H1 (cell line): Measurements from ENCODE around the gene RAD51B. TPM values are rescaled to one million over a fixed set of nuclear protein-coding genes. Genes with fewer than 3 reads are reported as not detected.

Experiments used
- CTCF ChIA-PET: fragments of 300-600 bp; sonication (Branson Sonifier 250); formaldehyde crosslinking; loops from one replicate; lab custom pipeline; 2021; ENCODE audit not compliant: partially characterized antibody; lab: Charles Lee
- POLR2A ChIA-PET: fragments of 300-600 bp; sonication (Branson Sonifier 250); formaldehyde crosslinking; loops from one replicate; lab custom pipeline; 2021; ENCODE audit warnings: inconsistent platforms; ENCODE audit not compliant: partially characterized antibody; lab: Charles Lee
- DNase-seq, 2 experiments: peaks; one replicate each; pipeline versions ENCODE4 v3.0.0 to v3.0.0-alpha.2; 2010 to 2022; ENCODE audit warnings: low spot score in 2 of 2, low read depth in 1 of 2, mixed read lengths in 1 of 2
- FAIRE-seq: peaks from 2 replicates; lab custom pipeline; 2011; peaks lifted over from hg19 to GRCh38; lab: Jason Lieb, UNC
- H2AFZ ChIP-seq: 2 replicates; pipeline ENCODE4 v1.8.1; 2012; ENCODE audit warnings: low read length, inconsistent platforms
- H2AK5ac ChIP-seq: 2 replicates; pipeline ENCODE4 v1.6.1; 2013; ENCODE audit warnings: low read depth, low read length
- H2BK120ac ChIP-seq: replicated peaks from 2 replicates; pipeline ENCODE3; 2013; ENCODE audit warnings: low read depth, low read length, inconsistent platforms
- H2BK12ac ChIP-seq: 2 replicates; pipeline ENCODE4 v1.6.1; 2013; ENCODE audit warnings: low read depth, low read length
- H2BK15ac ChIP-seq: 2 replicates; pipeline ENCODE4 v1.6.1; 2013; ENCODE audit warnings: low read length
- H2BK20ac ChIP-seq: 2 replicates; pipeline ENCODE4 v1.6.1; 2013; ENCODE audit warnings: low read length
- H2BK5ac ChIP-seq: 2 replicates; pipeline ENCODE4 v1.6.1; 2013; ENCODE audit warnings: low read depth, low read length
- H3K14ac ChIP-seq: 2 replicates; pipeline ENCODE4 v1.6.1; 2013; ENCODE audit warnings: inconsistent platforms; ENCODE audit not compliant: insufficient read length
- H3K18ac ChIP-seq: 2 replicates; pipeline ENCODE4 v1.6.1; 2013; ENCODE audit warnings: low read length; ENCODE audit errors: extremely low read depth
- H3K23ac ChIP-seq: 2 replicates; pipeline ENCODE4 v1.6.1; 2013; ENCODE audit warnings: inconsistent platforms; ENCODE audit not compliant: insufficient read length
- H3K23me2 ChIP-seq: 2 replicates; pipeline ENCODE4 v1.6.1; 2013; ENCODE audit warnings: low read depth, low read length
- H3K27ac ChIP-seq: 2 replicates; pipeline ENCODE4 v1.6.1; 2011; ENCODE audit warnings: low read depth, low read length, inconsistent platforms
- H3K27me3 ChIP-seq, 4 experiments: replicated peaks in 1 of 4; 1 replicate in 1 of 4; 2 replicates in 3 of 4; pipeline versions ENCODE4 v1.6.1 to v1.8.1; 2011 to 2013; ENCODE audit warnings: low read length in 3 of 4, mild to moderate bottlenecking in 3 of 4, inconsistent platforms in 2 of 4, mixed read lengths in 2 of 4, moderate library complexity in 1 of 4; ENCODE audit not compliant: control insufficient read depth in 3 of 4, insufficient read depth in 3 of 4; ENCODE audit errors: extremely low read depth in 1 of 4
- H3K36me3 ChIP-seq, 4 experiments: 2 replicates each; pipeline versions ENCODE4 v1.6.1 to v1.8.1; 2011 to 2013; ENCODE audit warnings: mild to moderate bottlenecking in 4 of 4, low read length in 3 of 4, moderate library complexity in 2 of 4, control low read depth in 1 of 4, inconsistent platforms in 1 of 4; ENCODE audit not compliant: insufficient read depth in 4 of 4, control insufficient read depth in 2 of 4
- H3K4ac ChIP-seq: replicated peaks from 2 replicates; pipeline ENCODE3; 2013; ENCODE audit warnings: low read length, low read depth, mixed read lengths, inconsistent platforms; ENCODE audit not compliant: insufficient read length
- H3K4me1 ChIP-seq, 4 experiments: replicated peaks in 1 of 4; 1 replicate in 1 of 4; 2 replicates in 3 of 4; pipeline versions ENCODE4 v1.6.1 to v1.8.1; 2011 to 2013; ENCODE audit warnings: low read length in 3 of 4, inconsistent platforms in 2 of 4, mixed read lengths in 1 of 4; ENCODE audit not compliant: insufficient read depth in 4 of 4, control insufficient read depth in 3 of 4
- H3K4me2 ChIP-seq, 2 experiments: 2 replicates each; pipeline versions ENCODE4 v1.6.1 to v1.8.1; 2011 to 2013; ENCODE audit warnings: low read depth in 2 of 2, low read length in 2 of 2, control low read depth in 1 of 2, inconsistent platforms in 1 of 2, mild to moderate bottlenecking in 1 of 2; ENCODE audit not compliant: insufficient read depth in 1 of 2
- H3K4me3 ChIP-seq, 4 experiments: fragments of 200-600, 300-600 bp in 1 of 4; sonication (generic), shearing (Covaris generic), sonication (Bioruptor Twin) in 1 of 4; 2 replicates each; pipeline versions ENCODE4 v1.5.1 to v1.8.1; 2011 to 2016; ENCODE audit warnings: low read length in 4 of 4, low read depth in 3 of 4, control low read depth in 2 of 4, inconsistent platforms in 2 of 4, mild to moderate bottlenecking in 2 of 4, mixed read lengths in 1 of 4, moderate library complexity in 1 of 4; ENCODE audit not compliant: insufficient read depth in 2 of 4; ENCODE audit errors: extremely low read depth in 1 of 4
- H3K56ac ChIP-seq: replicated peaks from 2 replicates; pipeline ENCODE3; 2013; ENCODE audit warnings: low read depth, mild to moderate bottlenecking, mixed read lengths, low read length, inconsistent platforms; ENCODE audit not compliant: insufficient read length
- H3K79me1 ChIP-seq: 2 replicates; pipeline ENCODE4 v1.6.1; 2013; ENCODE audit warnings: low read depth, low read length, control low read depth
- H3K79me2 ChIP-seq, 2 experiments: 2 replicates each; pipeline versions ENCODE4 v1.6.1 to v1.8.1; 2012 to 2013; ENCODE audit warnings: low read length in 2 of 2, mild to moderate bottlenecking in 2 of 2, inconsistent platforms in 1 of 2; ENCODE audit not compliant: insufficient read depth in 2 of 2, control insufficient read depth in 1 of 2
- H3K9ac ChIP-seq, 4 experiments: replicated peaks in 1 of 4; 1 replicate in 1 of 4; 2 replicates in 3 of 4; pipeline versions ENCODE4 v1.6.1 to v1.8.1; 2011 to 2013; ENCODE audit warnings: low read depth in 3 of 4, low read length in 3 of 4, control low read depth in 2 of 4, mild to moderate bottlenecking in 2 of 4, moderate library complexity in 2 of 4, inconsistent platforms in 1 of 4; ENCODE audit errors: extremely low read depth in 1 of 4
- H3K9me3 ChIP-seq, 2 experiments: 2 replicates each; pipeline versions ENCODE4 v1.6.1 to v1.8.1; 2012 to 2013; ENCODE audit warnings: mild to moderate bottlenecking in 2 of 2, moderate library complexity in 2 of 2, control low read depth in 1 of 2, inconsistent platforms in 1 of 2, low read depth in 1 of 2, low read length in 1 of 2, mixed read lengths in 1 of 2; ENCODE audit not compliant: insufficient read depth in 2 of 2
- H4K20me1 ChIP-seq, 2 experiments: replicated peaks in 1 of 2; 2 replicates each; pipeline versions ENCODE3 to v1.8.1; 2011 to 2013; ENCODE audit warnings: inconsistent platforms in 2 of 2, low read length in 2 of 2, mild to moderate bottlenecking in 1 of 2; ENCODE audit not compliant: insufficient read depth in 2 of 2, control insufficient read depth in 1 of 2
- H4K5ac ChIP-seq: 2 replicates; pipeline ENCODE4 v1.6.1; 2013; ENCODE audit warnings: low read length, low read depth, mixed read lengths, inconsistent platforms; ENCODE audit not compliant: insufficient read length
- H4K8ac ChIP-seq: 2 replicates; pipeline ENCODE4 v1.8.0; 2013; ENCODE audit warnings: mild to moderate bottlenecking, moderate library complexity, low read length, inconsistent platforms; ENCODE audit not compliant: insufficient read depth; ENCODE audit errors: extremely low read depth
- H4K91ac ChIP-seq: replicated peaks from 2 replicates; pipeline ENCODE3; 2013; ENCODE audit warnings: low read length, mixed read lengths, inconsistent platforms; ENCODE audit not compliant: insufficient read length
- BACH1 ChIP-seq: IDR thresholded peaks from 2 replicates; pipeline ENCODE4 v1.6.1; 2012; ENCODE audit warnings: low read length, improper control_type of control experiment
- BCL11A ChIP-seq, 2 experiments: IDR thresholded peaks; one replicate each; pipeline ENCODE4 v1.6.1; 2011; ENCODE audit warnings: low read depth in 2 of 2, low read length in 2 of 2, mild to moderate bottlenecking in 2 of 2
- EZH2 ChIP-seq: fragments of 200-600 bp; sonication (generic); IDR thresholded peaks from 2 replicates; pipeline ENCODE4 v1.7.1; 2012; ENCODE audit warnings: low read depth, mild to moderate bottlenecking, moderate library complexity, low read length, inconsistent platforms; ENCODE audit not compliant: severe bottlenecking
- HDAC2 ChIP-seq, 2 experiments: fragments of 300-600 bp in 1 of 2; sonication (generic) in 1 of 2; IDR thresholded peaks; 2 replicates each; pipeline ENCODE4 v1.6.1; 2011 to 2012; ENCODE audit warnings: low read depth in 2 of 2, low read length in 2 of 2, mild to moderate bottlenecking in 2 of 2, moderate library complexity in 2 of 2, borderline replicate concordance in 1 of 2, inconsistent platforms in 1 of 2
- HDAC6 ChIP-seq: IDR thresholded peaks from one replicate; pipeline ENCODE4 v1.7.1; 2012; ENCODE audit warnings: low read depth, mild to moderate bottlenecking, inconsistent platforms, low read length, moderate library complexity
- JUN ChIP-seq: IDR thresholded peaks from 2 replicates; pipeline ENCODE4 v1.6.1; 2011; ENCODE audit warnings: low read depth, mild to moderate bottlenecking, improper control_type of control experiment, low read length
- KDM1A ChIP-seq: fragments of 200-600, 300-600 bp; sonication (generic); IDR thresholded peaks from 2 replicates; pipeline ENCODE4 v1.7.1; 2016; ENCODE audit warnings: mild to moderate bottlenecking, low read length, borderline replicate concordance
- KDM4A ChIP-seq: IDR thresholded peaks from one replicate; pipeline ENCODE4 v1.7.1; 2012; ENCODE audit warnings: low read depth, mild to moderate bottlenecking, moderate library complexity, low read length, inconsistent platforms; ENCODE audit not compliant: severe bottlenecking
- TAF1 ChIP-seq: IDR thresholded peaks from 2 replicates; pipeline ENCODE4 v1.6.1; 2011; ENCODE audit warnings: mild to moderate bottlenecking, low read depth, low read length
- WGBS, 2 experiments: shearing (Covaris generic) in 1 of 2; methylation state at CpG; one replicate each; pipeline versions ENCODE4 v1.1.6 to v1.1.7; 2013 to 2015; ENCODE audit warnings: low lambda C conversion rate in 2 of 2, mixed read lengths in 2 of 2, inconsistent platforms in 1 of 2, low coverage in 1 of 2, missing lambda C conversion rate in 1 of 2; ENCODE audit not compliant: insufficient replicate concordance in 2 of 2, insufficient coverage in 1 of 2, insufficient read length in 1 of 2; ENCODE audit errors: extremely low coverage in 1 of 2, missing lambda C conversion rate in 1 of 2; 5-methylcytosine and 5-hydroxymethylcytosine counted together
- polyA plus RNA-seq, 7 experiments: library from polyadenylated mRNA; depleted of rRNA in 3 of 7; stranded (reverse) in 5 of 7; unstranded in 2 of 7; fragments of >200 nt in 5 of 7; fragments of 200-250 nt in 2 of 7; gene quantifications; 1 replicate in 5 of 7; 2 replicates in 1 of 7; 4 replicates in 1 of 7; pipeline versions ENCODE4 v1.2.1 to v1.2.3, GENCODE V29; 2011 to 2013; ENCODE audit warnings: missing spikeins in 2 of 7, mixed read lengths in 2 of 7
- total RNA-seq: library from RNA; stranded (reverse); fragmentation: NEBNext Ultra II Directional; extraction: Animal tissue kit (Norgen Biotek cat#: 25700); gene quantifications from 2 replicates; pipeline ENCODE4 v1.2.1, GENCODE V29; 2021
- TF ChIP-seq, protein P1 (sequence below): IDR thresholded peaks from 2 replicates; pipeline ENCODE4 v1.6.1; 2012; ENCODE audit warnings: inconsistent platforms
- TF ChIP-seq, protein P2 (sequence below): IDR thresholded peaks from 2 replicates; pipeline ENCODE4 v1.6.1; 2012; ENCODE audit warnings: inconsistent platforms

The RAD51B gene
- total and polyA plus RNA-seq, 2 of the 8 experiments (the other 6 are each of a cell fraction or from before 2014, with no cell fraction given), result 3.9 to 14.9 TPM

DNA sequence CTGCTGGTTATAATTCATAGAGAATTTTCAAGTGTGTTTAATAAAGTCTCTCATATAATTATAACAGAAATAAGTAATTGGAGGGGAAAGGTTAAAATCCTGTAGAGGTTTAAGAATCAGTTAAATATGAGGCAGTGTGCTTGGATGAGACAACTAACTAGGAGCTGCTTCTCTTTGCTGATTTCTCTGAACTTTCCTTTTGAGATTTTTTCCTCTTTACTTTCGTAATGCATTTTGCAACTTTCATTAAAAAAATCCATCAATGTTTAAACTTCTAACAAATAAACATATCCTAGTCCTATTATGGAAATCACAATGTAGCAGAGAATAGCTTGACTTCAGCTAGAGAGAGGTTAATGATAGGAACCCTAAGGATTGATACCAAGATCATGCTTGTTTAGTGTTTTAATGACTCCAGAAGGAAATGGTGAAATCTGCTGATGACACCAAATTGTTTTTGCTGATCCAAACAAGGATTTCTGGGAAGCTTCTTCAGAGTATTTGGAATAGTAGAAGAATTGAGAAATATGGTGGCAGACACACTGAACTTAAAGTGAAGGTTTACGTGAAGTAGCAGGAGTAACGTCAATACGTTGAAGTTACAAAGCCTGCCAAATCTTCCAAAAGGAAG is 122.6 kb downstream of the RAD51B start:
- Histone ChIP-seq H2BK15ac (no peak overlapping the region), H2BK20ac (no peak overlapping the region), H3K9ac (no peak overlapping the region), H2AFZ (no peak overlapping the region), H3K79me1 (no peaks in the 10 kb centered on the region), H3K18ac (no peak overlapping the region), H3K56ac (no peak overlapping the region), H4K8ac (no peak overlapping the region), H3K23ac (no peak overlapping the region), H3K4ac (no peak overlapping the region), H3K79me2 (no peaks in the 10 kb centered on the region), H2AK5ac (no peak overlapping the region), H4K5ac (no peak overlapping the region), H3K27me3 (no peaks in the 10 kb centered on the region), H2BK12ac (no peak overlapping the region), H4K91ac (no peak overlapping the region), H3K36me3 (no peaks in the 10 kb centered on the region), H3K9me3 (no peaks in the 10 kb centered on the region), H3K4me1 (peaks cover 5 to 23% (median 12%) of the 10 kb centered on the region in 4 experiments; a peak in 6 of 7 replicates), H3K23me2 (no peaks in the 10 kb centered on the region), H3K14ac (no peak overlapping the region), H3K4me3 (no peak overlapping the region), H2BK5ac (no peak overlapping the region), H2BK120ac (no peak overlapping the region), H3K27ac (no peak overlapping the region), H3K4me2 (no peak overlapping the region), H4K20me1 (no peaks in the 10 kb centered on the region)
- FAIRE-seq (peak; percentile 62), DNase-seq (no peak)
- 93 to 100% methylated on average over 1 to 4 of the region's 4 CpGs for WGBS, 2 experiments
- ChIA-PET POLR2A (interaction anchor here (0.7 to 1.4 kb wide), 4 partner anchors 9 to 853 kb away, joined by 3 to 4 read pairs (median 3); no protein-coding TSS in a partner anchor), CTCF (interaction anchor here (0.7 to 2.7 kb wide), 5 partner anchors 9 to 883 kb away, joined by 3 to 12 read pairs (median 6); no protein-coding TSS in a partner anchor)
- TF ChIP-seq KDM1A (no peak), HDAC2 (IDR thresholded peaks at IDR 0.05; ENCODE audit: borderline replicate concordance in 1 of 2, low read depth in 2 of 2, low read length in 2 of 2) (no peak), BCL11A (IDR thresholded peaks at IDR 0.05; ENCODE audit: low read depth in 2 of 2, low read length in 2 of 2) (no peak), BACH1 (no peak), HDAC6 (no peak), KDM4A (no peak), EZH2 (no peak), TAF1 (no peak), JUN (no peak)
- TF ChIP-seq, protein P1, sequence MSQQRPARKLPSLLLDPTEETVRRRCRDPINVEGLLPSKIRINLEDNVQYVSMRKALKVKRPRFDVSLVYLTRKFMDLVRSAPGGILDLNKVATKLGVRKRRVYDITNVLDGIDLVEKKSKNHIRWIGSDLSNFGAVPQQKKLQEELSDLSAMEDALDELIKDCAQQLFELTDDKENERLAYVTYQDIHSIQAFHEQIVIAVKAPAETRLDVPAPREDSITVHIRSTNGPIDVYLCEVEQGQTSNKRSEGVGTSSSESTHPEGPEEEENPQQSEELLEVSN, result no peak
- TF ChIP-seq, protein P2, sequence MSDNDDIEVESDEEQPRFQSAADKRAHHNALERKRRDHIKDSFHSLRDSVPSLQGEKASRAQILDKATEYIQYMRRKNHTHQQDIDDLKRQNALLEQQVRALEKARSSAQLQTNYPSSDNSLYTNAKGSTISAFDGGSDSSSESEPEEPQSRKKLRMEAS, result no peak
